HG03045 (cell line): ENCODE results near the gene CCDC187.

Experiments
- ATAC-seq: cut with Tn5 transposase; IDR thresholded peaks from one replicate; pipeline ENCODE4 v1.9.1; 2021; ENCODE audit warnings: mild to moderate bottlenecking, moderate library complexity; ENCODE audit not compliant: unreplicated experiment

CCDC187 gene

GRCh38 chr9:136255896-136256890, 47.7 kb downstream of the CCDC187 start:
- ATAC-seq = no peak

GRCh38 chr9:136255166-136255538, 48.7 kb downstream of the CCDC187 start:
- ATAC-seq = no peak

- ATAC-seq = no peak
Measured at GRCh38 chr9:136254381-136255165, 49.3 kb downstream of the CCDC187 start.

GRCh38 chr9:136253246-136254130, 50.4 kb downstream of the CCDC187 start:
- no peak for ATAC-seq

GRCh38 chr9:136252846-136253245, 51.0 kb downstream of the CCDC187 start:
- no peak for ATAC-seq

- ATAC-seq = no peak
Measured at GRCh38 chr9:136252281-136252680, 51.6 kb downstream of the CCDC187 start.

GRCh38 chr9:136251264-136252115, 52.4 kb downstream of the CCDC187 start:
- ATAC-seq = no peak

GRCh38 chr9:136250676-136251075, 53.2 kb downstream of the CCDC187 start:
- no peak for ATAC-seq

GRCh38 chr9:136249877-136250559, 53.9 kb downstream of the CCDC187 start:
- no peak for ATAC-seq

- ATAC-seq = no peak
Measured at GRCh38 chr9:136248951-136249876, 54.7 kb downstream of the CCDC187 start.

GRCh38 chr9:136247947-136248637, 55.8 kb downstream of the CCDC187 start:
- no peak for ATAC-seq

GRCh38 chr9:136247551-136247916, 56.4 kb downstream of the CCDC187 start:
- ATAC-seq = no peak

GRCh38 chr9:136246849-136247550, 56.9 kb downstream of the CCDC187 start:
- ATAC-seq = no peak

GRCh38 chr9:136245219-136246150, 58.4 kb downstream of the CCDC187 start, which contains the start of gene QSOX2:
Gene QSOX2 (minus strand): TSS chr9:136245812. CDS start chr9:136245803, 9 bp downstream.
- ATAC-seq = peak; percentile 63

GRCh38 chr9:136244969-136245218, 59.0 kb downstream of the CCDC187 start:
- ATAC-seq = no peak
